ENCODE data around the gene TRDN. TPM values are rescaled to one million over a fixed set of nuclear protein-coding genes. Genes with fewer than 3 reads are reported as not detected.

The TRDN gene
- polyA plus RNA-seq, 1 donor from 2014 or later = not detected

DNA sequence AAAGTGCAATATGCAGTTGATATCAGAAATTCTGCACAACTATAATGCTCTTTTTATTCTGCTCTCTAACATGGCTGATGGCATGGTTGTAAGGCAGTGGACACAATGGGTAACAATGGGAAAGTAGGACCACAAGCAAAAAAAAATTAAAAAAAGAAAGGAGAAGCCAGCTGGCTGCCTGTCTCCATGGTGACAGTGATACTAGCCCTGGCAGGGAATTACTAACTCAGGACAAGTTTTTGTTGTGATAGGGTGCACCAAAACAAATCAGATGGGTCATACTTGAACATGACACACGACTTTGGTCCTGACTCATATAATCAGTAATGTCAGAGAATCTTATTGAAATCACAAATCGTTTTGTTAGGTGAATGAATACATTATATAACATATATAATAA, 169.4 kb downstream of the TRDN start:
- H3K4me3 ChIP-seq (ENCODE audit: low read length) = no peak overlapping the region
- no peak overlapping the region for H3K9ac ChIP-seq (ENCODE audit: low read length)
- H3K27me3 ChIP-seq (ENCODE audit: insufficient read depth, low read depth, low read length) = no peaks in the 10 kb centered on the region
- TF ChIP-seq MXI1 (conservative IDR thresholded peaks at IDR 0.05; ENCODE audit: poor library complexity, severe bottlenecking) (no peak), RAD21 (conservative IDR thresholded peaks at IDR 0.05) (no peak), TAF1 (IDR thresholded peaks at IDR 0.05; ENCODE audit: low read depth) (no peak), EZH2 (IDR thresholded peaks at IDR 0.05; ENCODE audit: borderline replicate concordance, insufficient read depth, low read length, poor library complexity, severe bottlenecking) (no peak)
- H3K79me2 ChIP-seq (replicated peaks; ENCODE audit: insufficient read depth, low read length) = no peaks in the 10 kb centered on the region
- no peak overlapping the region for H2AFZ ChIP-seq (ENCODE audit: low read depth, low read length)
- no peaks in the 10 kb centered on the region for H3F3A ChIP-seq (ENCODE audit: insufficient read depth, low read length, poor library complexity, severe bottlenecking)
- H3K4me2 ChIP-seq (ENCODE audit: low read length) = no peak overlapping the region
- no peaks in the 10 kb centered on the region for H3K36me3 ChIP-seq (ENCODE audit: insufficient read depth, low read length)
- H3K9me3 ChIP-seq (ENCODE audit: low read length) = no peaks in the 10 kb centered on the region
- no peaks in the 10 kb centered on the region for H3K9me2 ChIP-seq (ENCODE audit: insufficient read depth, low read length)
- H3K27ac ChIP-seq (ENCODE audit: low read length) = no peak overlapping the region
- H4K20me1 ChIP-seq (ENCODE audit: insufficient read depth) = no peaks in the 10 kb centered on the region

DNA sequence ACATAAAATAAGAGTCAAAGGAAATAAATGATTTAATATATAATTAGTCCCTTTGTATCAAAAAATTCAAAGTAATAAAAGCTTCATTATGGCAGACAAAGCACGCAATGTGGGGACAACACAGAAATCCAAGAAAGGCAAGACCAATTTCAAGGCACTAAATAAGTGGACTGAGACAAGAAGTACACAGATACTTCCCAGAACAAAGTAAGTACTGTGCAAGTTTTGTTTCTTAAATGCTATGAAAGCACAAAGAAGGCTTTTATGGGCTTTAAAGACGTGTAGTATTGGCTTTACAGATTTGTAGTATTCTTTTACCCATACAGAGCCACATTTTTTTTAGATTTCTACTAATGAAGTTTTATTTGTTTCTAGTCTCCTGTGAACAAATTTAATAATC, 174.6 kb downstream of the TRDN start:
- H3K9me2 ChIP-seq (ENCODE audit: insufficient read depth, low read length) = no peaks in the 10 kb centered on the region
- no peak overlapping the region for H3K4me2 ChIP-seq (ENCODE audit: low read length)
- no peaks in the 10 kb centered on the region for H3K36me3 ChIP-seq (ENCODE audit: insufficient read depth, low read length)
- H2AFZ ChIP-seq (ENCODE audit: low read depth, low read length) = no peak overlapping the region
- no peaks in the 10 kb centered on the region for H3K79me2 ChIP-seq (replicated peaks; ENCODE audit: insufficient read depth, low read length)
- no peaks in the 10 kb centered on the region for H3K9me3 ChIP-seq (ENCODE audit: low read length)
- no peaks in the 10 kb centered on the region for H4K20me1 ChIP-seq (ENCODE audit: insufficient read depth)
- H3K4me3 ChIP-seq (ENCODE audit: low read length) = no peak overlapping the region
- no peaks in the 10 kb centered on the region for H3K27me3 ChIP-seq (ENCODE audit: insufficient read depth, low read depth, low read length)
- no peak overlapping the region for H3K27ac ChIP-seq (ENCODE audit: low read length)
- no peak overlapping the region for H3K9ac ChIP-seq (ENCODE audit: low read length)
- H3F3A ChIP-seq (ENCODE audit: insufficient read depth, low read length, poor library complexity, severe bottlenecking) = no peaks in the 10 kb centered on the region
- no peak for TF ChIP-seq MXI1 (conservative IDR thresholded peaks at IDR 0.05; ENCODE audit: poor library complexity, severe bottlenecking)
- no peak for TF ChIP-seq TAF1 (IDR thresholded peaks at IDR 0.05; ENCODE audit: low read depth)

DNA sequence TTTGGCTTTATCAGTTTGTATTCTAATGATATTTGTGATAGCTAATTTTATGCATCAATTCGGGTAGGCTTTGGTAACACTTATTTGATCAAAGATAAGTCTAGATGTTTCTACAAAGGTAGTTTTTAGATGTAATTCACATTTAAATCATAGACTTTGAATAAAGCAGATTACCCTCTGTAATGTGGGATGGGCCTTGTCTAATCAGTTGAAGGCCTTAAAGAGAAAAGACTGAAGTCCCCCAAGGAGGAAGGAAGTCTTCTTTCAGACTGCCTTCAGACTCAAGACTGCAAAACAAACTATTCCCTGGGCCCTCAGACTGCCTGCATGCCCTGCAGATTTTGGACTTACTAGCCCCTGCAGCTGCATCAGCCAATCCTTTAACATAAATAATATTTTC, 178.5 kb downstream of the TRDN start:
- H3K9me3 ChIP-seq (ENCODE audit: low read length) = no peaks in the 10 kb centered on the region
- no peak overlapping the region for H3K4me2 ChIP-seq (ENCODE audit: low read length)
- no peak overlapping the region for H2AFZ ChIP-seq (ENCODE audit: low read depth, low read length)

More for the DNA sequence above, 178.5 kb downstream of the TRDN start:
- H3K4me3 ChIP-seq (ENCODE audit: low read length) = no peak overlapping the region
- no peak for TF ChIP-seq TAF1 (IDR thresholded peaks at IDR 0.05; ENCODE audit: low read depth)
- TF ChIP-seq, protein P1, sequence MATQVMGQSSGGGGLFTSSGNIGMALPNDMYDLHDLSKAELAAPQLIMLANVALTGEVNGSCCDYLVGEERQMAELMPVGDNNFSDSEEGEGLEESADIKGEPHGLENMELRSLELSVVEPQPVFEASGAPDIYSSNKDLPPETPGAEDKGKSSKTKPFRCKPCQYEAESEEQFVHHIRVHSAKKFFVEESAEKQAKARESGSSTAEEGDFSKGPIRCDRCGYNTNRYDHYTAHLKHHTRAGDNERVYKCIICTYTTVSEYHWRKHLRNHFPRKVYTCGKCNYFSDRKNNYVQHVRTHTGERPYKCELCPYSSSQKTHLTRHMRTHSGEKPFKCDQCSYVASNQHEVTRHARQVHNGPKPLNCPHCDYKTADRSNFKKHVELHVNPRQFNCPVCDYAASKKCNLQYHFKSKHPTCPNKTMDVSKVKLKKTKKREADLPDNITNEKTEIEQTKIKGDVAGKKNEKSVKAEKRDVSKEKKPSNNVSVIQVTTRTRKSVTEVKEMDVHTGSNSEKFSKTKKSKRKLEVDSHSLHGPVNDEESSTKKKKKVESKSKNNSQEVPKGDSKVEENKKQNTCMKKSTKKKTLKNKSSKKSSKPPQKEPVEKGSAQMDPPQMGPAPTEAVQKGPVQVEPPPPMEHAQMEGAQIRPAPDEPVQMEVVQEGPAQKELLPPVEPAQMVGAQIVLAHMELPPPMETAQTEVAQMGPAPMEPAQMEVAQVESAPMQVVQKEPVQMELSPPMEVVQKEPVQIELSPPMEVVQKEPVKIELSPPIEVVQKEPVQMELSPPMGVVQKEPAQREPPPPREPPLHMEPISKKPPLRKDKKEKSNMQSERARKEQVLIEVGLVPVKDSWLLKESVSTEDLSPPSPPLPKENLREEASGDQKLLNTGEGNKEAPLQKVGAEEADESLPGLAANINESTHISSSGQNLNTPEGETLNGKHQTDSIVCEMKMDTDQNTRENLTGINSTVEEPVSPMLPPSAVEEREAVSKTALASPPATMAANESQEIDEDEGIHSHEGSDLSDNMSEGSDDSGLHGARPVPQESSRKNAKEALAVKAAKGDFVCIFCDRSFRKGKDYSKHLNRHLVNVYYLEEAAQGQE (IDR thresholded peaks at IDR 0.05; ENCODE audit: borderline replicate concordance) = no peak
- H3K9me2 ChIP-seq (ENCODE audit: insufficient read depth, low read length) = no peaks in the 10 kb centered on the region
- H4K20me1 ChIP-seq (ENCODE audit: insufficient read depth) = no peaks in the 10 kb centered on the region
- no peak overlapping the region for H3K9ac ChIP-seq (ENCODE audit: low read length)
- H3K36me3 ChIP-seq (ENCODE audit: insufficient read depth, low read length) = no peaks in the 10 kb centered on the region
- H3K79me2 ChIP-seq (replicated peaks; ENCODE audit: insufficient read depth, low read length) = no peaks in the 10 kb centered on the region
- no peak overlapping the region for H3K27ac ChIP-seq (ENCODE audit: low read length)
- H3F3A ChIP-seq (ENCODE audit: insufficient read depth, low read length, poor library complexity, severe bottlenecking) = no peaks in the 10 kb centered on the region
- H3K27me3 ChIP-seq (ENCODE audit: insufficient read depth, low read depth, low read length) = no peaks in the 10 kb centered on the region
